AG04450 (cell line): Measurements from ENCODE around the gene VCAN. TPM values are rescaled to one million over a fixed set of nuclear protein-coding genes. Genes with fewer than 3 reads are reported as not detected.

ENCODE experiments used
- CTCF ChIA-PET: fragments of 300-600, 350-600 bp; formaldehyde crosslinking; extraction: SDS; loops from one replicate; lab custom pipeline; 2022; ENCODE audit warnings: antibody characterized with exemption, inconsistent platforms; lab: Charles Lee
- POLR2A ChIA-PET: fragments of 350-600 bp; formaldehyde crosslinking; extraction: SDS; loops from one replicate; lab custom pipeline; 2021; ENCODE audit warnings: antibody characterized with exemption, inconsistent platforms; lab: Yijun Ruan, JAX
- DNase-seq: peaks from one replicate; pipeline ENCODE4 v3.0.0-alpha.2; 2011; ENCODE audit warnings: low read depth, low spot score
- H3K27ac ChIP-seq: one replicate; pipeline ENCODE4 v1.5.1; 2012; ENCODE audit warnings: low read depth, low read length, control low read depth
- H3K27me3 ChIP-seq: one replicate; pipeline ENCODE4 v1.6.0; 2012; ENCODE audit warnings: low read length; ENCODE audit not compliant: control insufficient read depth, insufficient read depth
- H3K4me3 ChIP-seq: 2 replicates; pipeline ENCODE4 v1.5.1; 2011; ENCODE audit warnings: mild to moderate bottlenecking, low read depth, low read length, control low read depth
- H3K9me3 ChIP-seq: 2 replicates; pipeline ENCODE4 v1.5.1; 2012; ENCODE audit warnings: low read length; ENCODE audit not compliant: control insufficient read depth, insufficient read depth
- CTCF ChIP-seq: IDR thresholded peaks from 2 replicates; pipeline ENCODE4 v1.5.1; 2011; ENCODE audit warnings: low read depth, low read length, control low read depth, inconsistent platforms
- polyA minus RNA-seq: library from RNA; depleted of rRNA, polyadenylated mRNA; stranded (reverse); fragments of >200 nt; gene quantifications from 2 replicates; pipeline ENCODE4 v1.2.3, GENCODE V29; 2011; rRNA and poly(A)+ RNA removed
- polyA plus RNA-seq: library from polyadenylated mRNA; depleted of rRNA; stranded (reverse); fragments of >200 nt; gene quantifications from 2 replicates; pipeline ENCODE4 v1.2.3, GENCODE V29; 2011; rRNA removed

The VCAN gene
- 148 and 171 TPM in 2 replicates for polyA plus RNA-seq
- polyA minus RNA-seq: 403 and 406 TPM in 2 replicates

- Histone ChIP-seq H3K27ac (peak within 1 kb of the TSS; percentile 21), H3K9me3 (no peaks in the 10 kb centered on the region; the same call in 1 of the 2 replicates), H3K27me3 (no peaks in the 10 kb centered on the region), H3K4me3 (peak within 1 kb of the TSS; percentile 92)
- no peak for TF ChIP-seq CTCF
- DNase-seq: peak; percentile 64
- ChIA-PET CTCF (interaction anchor here (0.6 to 0.9 kb wide), 4 partner anchors 43 to 1124 kb away, joined by 3 to 11 read pairs (median 4); no protein-coding TSS in a partner anchor), POLR2A (interaction anchor here (0.6 to 1.5 kb wide), 7 partner anchors 80 to 1179 kb away, joined by 3 to 4 read pairs (median 3); no protein-coding TSS in a partner anchor)
Observed at GRCh38 chr5:83471405-83472212, at the start of gene VCAN. Gene VCAN, plus strand, starts transcription at chr5:83471744. Its CDS starts 11,775 bp downstream, at chr5:83483519.

- H3K27ac ChIP-seq: no peak overlapping the region
- no peak for DNase-seq
- no peaks in the 10 kb centered on the region for H3K27me3 ChIP-seq
- H3K9me3 ChIP-seq: no peaks in the 10 kb centered on the region
- ChIA-PET POLR2A (no interaction called here), CTCF (no interaction called here)
- no peak for TF ChIP-seq CTCF
- H3K4me3 ChIP-seq: no peak overlapping the region
Observed at GRCh38 chr5:83422284-83422683, 49.3 kb upstream of the VCAN start.

GRCh38 chr5:83426855-83427254, 44.7 kb upstream of the VCAN start:
- DNase-seq: no peak
- Histone ChIP-seq H3K27me3 (no peaks in the 10 kb centered on the region), H3K4me3 (no peak overlapping the region), H3K27ac (no peak overlapping the region), H3K9me3 (no peaks in the 10 kb centered on the region)
- CTCF ChIA-PET: no interaction called here
- POLR2A ChIA-PET: no interaction called here
- TF ChIP-seq CTCF: no peak

GRCh38 chr5:83428126-83428525, 43.4 kb upstream of the VCAN start:
- Histone ChIP-seq H3K4me3 (no peak overlapping the region), H3K27ac (no peak overlapping the region), H3K9me3 (no peaks in the 10 kb centered on the region), H3K27me3 (no peaks in the 10 kb centered on the region)
- no peak for TF ChIP-seq CTCF
- no peak for DNase-seq
- ChIA-PET POLR2A (no interaction called here), CTCF (interaction anchor here (0.6 to 2.0 kb wide), 4 partner anchors 146 to 1116 kb away, joined by 3 to 5 read pairs (median 4); no protein-coding TSS in a partner anchor)

GRCh38 chr5:83428890-83429289, 42.7 kb upstream of the VCAN start:
- ChIA-PET CTCF (interaction anchor here (0.5 to 2.0 kb wide), 10 partner anchors 10 to 1076 kb away, joined by 3 to 6 read pairs (median 4); no protein-coding TSS in a partner anchor), POLR2A (no interaction called here)

More at GRCh38 chr5:83428890-83429289, 42.7 kb upstream of the VCAN start:
- Histone ChIP-seq H3K4me3 (no peak overlapping the region), H3K9me3 (no peaks in the 10 kb centered on the region), H3K27me3 (no peaks in the 10 kb centered on the region), H3K27ac (no peak overlapping the region)
- TF ChIP-seq CTCF: no peak
- no peak for DNase-seq
